K562 (cell line): ENCODE measurements around the gene UBE2S.

Source experiments
- CHD2 ChIP-seq: IDR thresholded peaks from 2 replicates; pipeline ENCODE4 v1.6.1; 2011; ENCODE audit warnings: low read depth, low read length
- CTCF ChIP-seq, 3 experiments: IDR thresholded peaks in 2 of 3; conservative IDR thresholded peaks in 1 of 3; 2 replicates each; pipeline ENCODE4 v1.5.1; 2011 to 2012; ENCODE audit warnings: low read length in 3 of 3, mild to moderate bottlenecking in 3 of 3, control low read depth in 2 of 3, improper control_type of control experiment in 1 of 3, inconsistent platforms in 1 of 3, low read depth in 1 of 3, mixed read lengths in 1 of 3, moderate library complexity in 1 of 3; ENCODE audit not compliant: insufficient read depth in 2 of 3
- E2F4 ChIP-seq: sonication (generic); formaldehyde crosslinking; IDR thresholded peaks from 2 replicates; pipeline ENCODE4 v1.8.0; 2022; ENCODE audit warnings: mild to moderate bottlenecking, low read depth, missing genetic modification reagents
- PHTF2 ChIP-seq: fragments of 250-450 bp; sonication (Bioruptor Pico); IDR thresholded peaks from 2 replicates; pipeline ENCODE4 v1.5.0; 2021; ENCODE audit warnings: mild to moderate bottlenecking
- RBM39 ChIP-seq: fragments of 200-400 bp; formaldehyde crosslinking; optimal IDR thresholded peaks from 2 replicates; pipeline ENCODE3; 2018; ENCODE audit warnings: low read depth, low read length
- RNF2 ChIP-seq: sonication (generic); IDR thresholded peaks from 2 replicates; pipeline ENCODE4 v1.6.1; 2016
- SIRT6 ChIP-seq: IDR thresholded peaks from one replicate; pipeline ENCODE4 v1.6.1; 2012; ENCODE audit warnings: low read depth, mild to moderate bottlenecking, control low read depth, inconsistent platforms, low read length, moderate library complexity
- SP2 ChIP-seq: IDR thresholded peaks from 2 replicates; pipeline ENCODE4 v1.6.1; 2011; ENCODE audit warnings: mild to moderate bottlenecking, low read depth, low read length, moderate library complexity; ENCODE audit not compliant: poor library complexity, severe bottlenecking; ENCODE audit errors: extremely low read depth
- ZNF140 ChIP-seq: fragments of 250-450 bp; sonication (Bioruptor Pico); IDR thresholded peaks from 2 replicates; pipeline ENCODE4 v1.8.0; 2021; ENCODE audit warnings: moderate library complexity, mild to moderate bottlenecking, inconsistent platforms
- ZNF384 ChIP-seq: IDR thresholded peaks from 2 replicates; pipeline ENCODE4 v1.6.1; 2012; ENCODE audit warnings: low read depth, low read length, improper control_type of control experiment

- TF ChIP-seq CTCF (IDR thresholded peaks at IDR 0.05 in 2 of 3, conservative IDR thresholded peaks at IDR 0.05 in 1 of 3; ENCODE audit: insufficient read depth in 2 of 3, low read depth in 1 of 3, low read length in 3 of 3) (no peak), E2F4 (no peak), PHTF2 (CRISPR knock-in tag) (no peak), RBM39 (no peak), CHD2 (no peak), ZNF384 (no peak), ZNF140 (CRISPR knock-in tag) (no peak), SIRT6 (no peak), RNF2 (no peak), SP2 (no peak)
These were observed 600 bp downstream of the UBE2S start for GRCh38 chr19:55406826-55407549.
